NCI-H1694 treated with DMSO at 0.1 percent for 48 hours (cell line): ENCODE results near the gene ATXN1L.
A peak's percentile ranks its signal among the peaks of the same experiment; 100 is the strongest.
"Not testable (repeated sequence)": the region's sequence is repeated elsewhere in the genome, so short reads cannot be mapped to it uniquely, and the experiment has no call there.

Experiments used
- DNase-seq: peaks from one replicate; lab custom pipeline; 2025; lab: John Stamatoyannopoulos, UW

ATXN1L gene

GRCh38 chr16:71894229-71894920 lies 48.6 kb downstream of the ATXN1L start:
- no peak for DNase-seq

- peak; percentile 87 for DNase-seq
These were observed 49.3 kb downstream of the ATXN1L start, which contains the start of gene IST1 for GRCh38 chr16:71894921-71895678. IST1 (plus strand) TSS chr16:71895531; CDS start chr16:71915641, 20,110 bp downstream.

DNA sequence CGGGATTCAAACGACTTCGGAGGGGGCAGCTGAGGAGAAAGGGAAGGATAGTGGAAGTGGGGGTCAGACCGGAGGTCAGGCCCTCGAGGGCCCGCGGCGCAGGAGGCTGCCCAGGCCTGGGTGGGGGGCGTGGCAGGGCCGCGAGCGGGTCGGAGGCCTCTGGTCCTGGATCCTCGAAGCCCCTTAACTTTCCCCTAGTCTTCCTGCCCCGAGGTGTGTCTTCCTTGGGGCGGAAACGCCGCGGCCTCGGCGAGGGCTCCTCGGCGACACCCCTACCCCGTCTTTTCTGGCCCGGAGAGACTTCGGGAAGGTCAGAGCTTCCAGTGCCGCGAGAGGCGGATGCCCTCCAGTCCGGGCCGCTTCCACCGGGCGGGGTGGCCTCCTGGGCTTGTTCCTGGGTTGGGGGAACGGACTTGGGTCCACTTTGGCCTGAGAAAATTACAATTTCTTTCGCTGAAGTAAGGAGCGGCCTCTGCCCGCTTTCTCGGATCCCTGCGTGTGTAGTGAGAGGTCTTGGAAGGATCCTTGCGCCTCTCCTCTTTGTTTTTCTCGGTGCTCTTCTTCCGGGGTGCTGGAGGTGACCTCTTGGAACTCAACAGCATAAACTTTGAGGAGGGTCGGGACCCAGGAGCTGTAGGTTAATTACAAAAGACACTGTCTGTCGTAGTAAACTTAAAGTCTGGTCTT lies 50.0 kb downstream of the ATXN1L start:
- no peak for DNase-seq

DNA sequence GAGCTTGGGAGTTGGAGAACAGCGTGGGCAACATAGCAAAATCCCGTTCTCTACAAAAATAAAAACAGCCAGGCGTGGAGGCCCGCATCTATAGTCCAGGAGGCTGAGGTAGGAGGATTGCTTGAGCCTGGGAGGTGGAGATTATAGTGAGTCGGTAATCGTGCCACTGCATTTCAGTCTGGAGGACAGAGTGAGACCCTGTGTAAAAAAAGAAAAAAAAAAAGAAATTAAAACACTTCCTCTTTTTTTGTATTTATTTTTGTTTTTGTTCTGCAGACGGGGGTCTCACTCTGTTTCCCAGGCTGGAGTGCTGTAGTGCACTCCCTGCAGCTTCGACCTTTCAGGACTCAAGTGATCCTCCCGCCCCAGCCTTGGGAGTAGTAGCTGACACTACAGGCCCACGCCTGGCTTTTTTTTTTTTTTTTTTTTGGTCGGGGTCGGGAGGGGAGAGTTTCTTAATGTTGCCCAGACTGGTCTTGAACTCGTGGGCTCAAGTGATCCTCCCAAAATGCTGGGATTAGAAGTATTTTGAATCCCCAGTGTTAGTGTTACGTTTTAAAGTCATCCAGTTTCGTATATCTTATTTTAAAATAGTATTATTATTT lies 51.1 kb downstream of the ATXN1L start:
- no peak for DNase-seq

GRCh38 chr16:71899171-71899570 lies 53.4 kb downstream of the ATXN1L start:
- DNase-seq = no peak

GRCh38 chr16:71902656-71903365 lies 57.0 kb downstream of the ATXN1L start:
- no peak for DNase-seq

DNA sequence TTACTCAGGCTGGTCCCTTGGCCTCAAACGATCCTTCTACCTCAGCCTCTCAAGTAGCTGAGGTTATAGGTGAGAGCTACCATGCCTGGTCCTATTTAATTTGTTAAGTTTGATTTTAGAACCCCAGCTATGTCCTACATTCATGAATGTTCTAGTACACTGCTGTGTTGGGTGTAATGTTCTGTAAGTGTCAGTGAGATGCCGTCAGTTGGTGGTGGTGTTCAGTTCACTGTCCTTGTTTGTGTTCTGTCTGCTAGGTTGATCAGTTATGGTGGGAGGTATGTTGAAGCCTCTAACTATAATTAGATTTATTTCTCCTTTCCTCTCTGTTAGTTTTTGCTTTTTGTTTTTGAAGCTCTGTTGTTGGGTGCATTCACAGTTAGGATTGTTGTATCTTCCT lies 57.8 kb downstream of the ATXN1L start:
- no peak for DNase-seq

DNA sequence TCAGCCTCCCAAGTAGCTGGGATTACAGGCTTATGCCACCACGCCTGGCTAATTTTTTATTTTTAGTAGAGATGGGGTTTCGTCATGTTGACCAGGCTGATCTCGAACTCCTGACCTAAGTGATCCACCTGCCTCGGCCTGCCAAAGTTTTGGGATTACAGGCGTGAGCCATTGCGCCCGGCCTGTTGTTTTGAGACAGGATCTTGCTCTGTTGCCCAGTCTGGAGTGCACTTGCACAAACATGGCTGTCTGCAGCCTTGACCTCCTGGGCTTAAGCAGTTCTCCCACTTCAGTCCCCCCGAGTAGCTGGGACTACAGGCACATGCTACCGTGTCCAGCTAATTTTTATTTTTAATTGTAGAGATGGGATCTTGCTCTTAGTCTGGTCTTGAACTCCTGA lies 58.5 kb downstream of the ATXN1L start:
- DNase-seq = no peak

- not testable (repeated sequence) for DNase-seq
These were observed 60.0 kb downstream of the ATXN1L start for GRCh38 chr16:71905765-71906164.
